Stimulated activated naive B cell treated with anti-CD40 and anti-IgM and Interleukin-4, amounts not matched to agents 10 μg/mL and 1 μg/mL and 100 μg/mL, for 72 hours (primary cell): ENCODE results near the gene ACTR3C.

Source experiments
- ATAC-seq, 2 donors: fragments of 150-1000 bp; cut with Tn5 transposase; replicated peaks; 2 replicates each; pipeline ENCODE4 v1.10.0; 2021; ENCODE audit warnings: moderate library complexity in 1 of 2
- DNase-seq: peaks from one replicate; pipeline ENCODE4 v3.0.0; 2021
- H3K27ac Mint-ChIP-seq: one replicate; pipeline ENCODE4 v1.8.0; 2022; ENCODE audit warnings: mild to moderate bottlenecking, mixed read lengths
- H3K27me3 Mint-ChIP-seq, 2 donors: one replicate each; pipeline ENCODE4 v1.8.0; 2022; ENCODE audit warnings: mixed read lengths in 2 of 2
- H3K36me3 Mint-ChIP-seq, 2 donors: one replicate each; pipeline ENCODE4 v1.8.0; 2022; ENCODE audit warnings: mixed read lengths in 2 of 2, mild to moderate bottlenecking in 1 of 2
- H3K4me1 Mint-ChIP-seq, 2 donors: one replicate each; pipeline ENCODE4 v1.8.0; 2022; ENCODE audit warnings: mixed read lengths in 2 of 2, mild to moderate bottlenecking in 1 of 2
- H3K4me3 Mint-ChIP-seq, 2 donors: one replicate each; pipeline ENCODE4 v1.8.0; 2022; ENCODE audit warnings: mild to moderate bottlenecking in 2 of 2, mixed read lengths in 2 of 2, moderate library complexity in 1 of 2
- H3K9me3 Mint-ChIP-seq, 2 donors: one replicate each; pipeline ENCODE4 v1.8.0; 2022; ENCODE audit warnings: mixed read lengths in 2 of 2, mild to moderate bottlenecking in 1 of 2

Gene ACTR3C

GRCh38 chr7:150351587-150352194, 28.3 kb upstream of the ACTR3C start:
- peaks cover 0 to 1% of the 10 kb centered on the region in 2 donors for H3K27me3 Mint-ChIP-seq

GRCh38 chr7:150346922-150347321, 23.6 kb upstream of the ACTR3C start:
- H3K36me3 Mint-ChIP-seq: peaks cover 6 to 10% of the 10 kb centered on the region in 2 donors
- H3K4me3 Mint-ChIP-seq: no peak overlapping the region
- peaks cover 21 to 22% of the 10 kb centered on the region in 2 donors for H3K27me3 Mint-ChIP-seq
- no peak overlapping the region for H3K27ac Mint-ChIP-seq
- no peak for DNase-seq
- peaks cover 4 to 8% of the 10 kb centered on the region in 2 donors for H3K9me3 Mint-ChIP-seq
- no peak for ATAC-seq
- H3K4me1 Mint-ChIP-seq: peaks cover 2 to 3% of the 10 kb centered on the region in 2 donors

More at GRCh38 chr7:150351587-150352194, 28.3 kb upstream of the ACTR3C start:
- ATAC-seq (no peak), DNase-seq (no peak)
- Mint-ChIP-seq H3K4me3 (no peak overlapping the region), H3K36me3 (no peaks in the 10 kb centered on the region), H3K4me1 (peaks cover 2 to 6% of the 10 kb centered on the region in 2 donors), H3K27ac (no peak overlapping the region), H3K9me3 (no peaks in the 10 kb centered on the region)

GRCh38 chr7:150345012-150345411, 21.7 kb upstream of the ACTR3C start:
- peaks cover 4 to 8% of the 10 kb centered on the region in 2 donors for H3K9me3 Mint-ChIP-seq
- H3K27ac Mint-ChIP-seq: no peak overlapping the region
- no peak overlapping the region for H3K4me3 Mint-ChIP-seq
- DNase-seq (no peak), ATAC-seq (no peak)
- H3K27me3 Mint-ChIP-seq: peaks cover 37 to 41% of the 10 kb centered on the region in 2 donors
- peaks cover 10 to 16% of the 10 kb centered on the region in 2 donors for H3K36me3 Mint-ChIP-seq
- peaks cover 13 to 17% of the 10 kb centered on the region in 2 donors for H3K4me1 Mint-ChIP-seq

- H3K4me3 Mint-ChIP-seq: no peak overlapping the region
- H3K27ac Mint-ChIP-seq: no peak overlapping the region
- H3K9me3 Mint-ChIP-seq: peaks cover 4 to 8% of the 10 kb centered on the region in 2 donors
- ATAC-seq: no peak
- peaks cover 41 to 42% of the 10 kb centered on the region in 2 donors for H3K27me3 Mint-ChIP-seq
- peaks cover 14 to 19% of the 10 kb centered on the region in 2 donors for H3K36me3 Mint-ChIP-seq
- DNase-seq: no peak
- peaks cover 20 to 24% of the 10 kb centered on the region in 2 donors for H3K4me1 Mint-ChIP-seq
Observed at GRCh38 chr7:150344299-150344698, 21.0 kb upstream of the ACTR3C start.

- no peak overlapping the region for H3K27ac Mint-ChIP-seq
- H3K9me3 Mint-ChIP-seq: peaks cover 4 to 8% of the 10 kb centered on the region in 2 donors
- no peak overlapping the region for H3K4me3 Mint-ChIP-seq
- peaks cover 41 to 42% of the 10 kb centered on the region in 2 donors for H3K27me3 Mint-ChIP-seq
- H3K36me3 Mint-ChIP-seq: peaks cover 22 to 27% of the 10 kb centered on the region in 2 donors
- DNase-seq (no peak), ATAC-seq (no peak)
- H3K4me1 Mint-ChIP-seq: peaks cover 22 to 31% of the 10 kb centered on the region in 2 donors
Observed at GRCh38 chr7:150343225-150343624, 19.9 kb upstream of the ACTR3C start.

GRCh38 chr7:150342121-150342408, 18.7 kb upstream of the ACTR3C start:
- Mint-ChIP-seq H3K27ac (no peak overlapping the region), H3K36me3 (peaks cover 30 to 36% of the 10 kb centered on the region in 2 donors), H3K27me3 (peaks cover 41 to 42% of the 10 kb centered on the region in 2 donors), H3K4me3 (peak overlapping the region; percentile 43 to 66), H3K9me3 (peaks cover 4 to 8% of the 10 kb centered on the region in 2 donors), H3K4me1 (peaks cover 24 to 31% of the 10 kb centered on the region in 2 donors)
- DNase-seq: no peak
- no peak for ATAC-seq

- peaks cover 37 to 42% of the 10 kb centered on the region in 2 donors for H3K27me3 Mint-ChIP-seq
Observed at GRCh38 chr7:150341263-150342120, 18.1 kb upstream of the ACTR3C start, which contains the start of gene RARRES2. Gene RARRES2 (minus strand): TSS chr7:150341629. CDS start chr7:150340609, 1,020 bp downstream.

GRCh38 chr7:150340875-150341262, 17.5 kb upstream of the ACTR3C start:
- DNase-seq (no peak), ATAC-seq (no peak)
- H3K27me3 Mint-ChIP-seq: peaks cover 32 to 36% of the 10 kb centered on the region in 2 donors
- peaks cover 24 to 31% of the 10 kb centered on the region in 2 donors for H3K4me1 Mint-ChIP-seq
- peak overlapping the region; percentile 55 to 71 for H3K4me3 Mint-ChIP-seq
- peaks cover 4 to 8% of the 10 kb centered on the region in 2 donors for H3K9me3 Mint-ChIP-seq
- peaks cover 35 to 47% of the 10 kb centered on the region in 2 donors for H3K36me3 Mint-ChIP-seq
- no peak overlapping the region for H3K27ac Mint-ChIP-seq

More at GRCh38 chr7:150341263-150342120, 18.1 kb upstream of the ACTR3C start, which contains the start of gene RARRES2:
- Mint-ChIP-seq H3K27ac (peak within 1 kb of the TSS; percentile 93), H3K4me1 (peaks cover 24 to 31% of the 10 kb centered on the region in 2 donors), H3K9me3 (peaks cover 4 to 8% of the 10 kb centered on the region in 2 donors), H3K36me3 (peaks cover 34 to 41% of the 10 kb centered on the region in 2 donors), H3K4me3 (peak within 1 kb of the TSS; percentile 75 to 76)
- ATAC-seq (no peak), DNase-seq (no peak)

- ATAC-seq: peak; percentile 71 to 74
- Mint-ChIP-seq H3K9me3 (peaks cover 4 to 8% of the 10 kb centered on the region in 2 donors), H3K27me3 (peaks cover 32 to 35% of the 10 kb centered on the region in 2 donors), H3K36me3 (peaks cover 38 to 47% of the 10 kb centered on the region in 2 donors), H3K4me1 (peaks cover 24 to 31% of the 10 kb centered on the region in 2 donors), H3K4me3 (peak overlapping the region; percentile 56 to 75), H3K27ac (peak overlapping the region; percentile 25)
- DNase-seq: no peak
Observed at GRCh38 chr7:150340024-150340749, 16.8 kb upstream of the ACTR3C start.

- peak; percentile 87 to 92 for ATAC-seq
- Mint-ChIP-seq H3K36me3 (peaks cover 38 to 47% of the 10 kb centered on the region in 2 donors), H3K27ac (peak overlapping the region; percentile 54), H3K27me3 (peaks cover 32 to 35% of the 10 kb centered on the region in 2 donors), H3K4me3 (peak overlapping the region in 1 of 2 donors; percentile 37), H3K4me1 (peaks cover 24 to 31% of the 10 kb centered on the region in 2 donors), H3K9me3 (peaks cover 4 to 8% of the 10 kb centered on the region in 2 donors)
- peak; percentile 27 for DNase-seq
Observed at GRCh38 chr7:150339409-150339809, 16.1 kb upstream of the ACTR3C start.

- DNase-seq (no peak), ATAC-seq (no peak)
- Mint-ChIP-seq H3K27me3 (peaks cover 28 to 29% of the 10 kb centered on the region in 2 donors), H3K4me1 (peaks cover 24 to 31% of the 10 kb centered on the region in 2 donors), H3K36me3 (peaks cover 38 to 46% of the 10 kb centered on the region in 2 donors), H3K9me3 (peaks cover 0 to 3% of the 10 kb centered on the region in 2 donors), H3K4me3 (no peak overlapping the region), H3K27ac (no peak overlapping the region)
Observed at GRCh38 chr7:150338166-150338829, 15.0 kb upstream of the ACTR3C start.

- H3K27ac Mint-ChIP-seq: no peak overlapping the region
- peaks cover 25% of the 10 kb centered on the region in 2 donors for H3K27me3 Mint-ChIP-seq
- no peak for ATAC-seq
- H3K4me1 Mint-ChIP-seq: peaks cover 24 to 31% of the 10 kb centered on the region in 2 donors
- peaks cover 40 to 43% of the 10 kb centered on the region in 2 donors for H3K36me3 Mint-ChIP-seq
- H3K4me3 Mint-ChIP-seq: no peak overlapping the region
- H3K9me3 Mint-ChIP-seq: no peaks in the 10 kb centered on the region
- no peak for DNase-seq
Observed at GRCh38 chr7:150337659-150338081, 14.3 kb upstream of the ACTR3C start.

GRCh38 chr7:150337179-150337578, 13.8 kb upstream of the ACTR3C start:
- no peak overlapping the region for H3K4me3 Mint-ChIP-seq
- peaks cover 40 to 43% of the 10 kb centered on the region in 2 donors for H3K36me3 Mint-ChIP-seq
- peaks cover 24 to 31% of the 10 kb centered on the region in 2 donors for H3K4me1 Mint-ChIP-seq
- H3K27ac Mint-ChIP-seq: no peak overlapping the region
- no peaks in the 10 kb centered on the region for H3K9me3 Mint-ChIP-seq
- DNase-seq (no peak), ATAC-seq (no peak)
- H3K27me3 Mint-ChIP-seq: peaks cover 22 to 23% of the 10 kb centered on the region in 2 donors
